ENCODE results near the gene DHX38. TPM values are rescaled to one million over a fixed set of nuclear protein-coding genes. Genes with fewer than 3 reads are reported as not detected.
"Not testable (repeated sequence)": the region's sequence is repeated elsewhere in the genome, so short reads cannot be mapped to it uniquely, and the experiment has no call there.

DHX38 gene
- 43.1 TPM for total RNA-seq
- long read RNA-seq, full-length matches to known transcripts, result 27 of 63 reads
- long read RNA-seq, partial matches to known transcripts, result 22 of 63 reads
- long read RNA-seq, other reads (novel, unspliced or antisense), result 14 of 63 reads

DNA sequence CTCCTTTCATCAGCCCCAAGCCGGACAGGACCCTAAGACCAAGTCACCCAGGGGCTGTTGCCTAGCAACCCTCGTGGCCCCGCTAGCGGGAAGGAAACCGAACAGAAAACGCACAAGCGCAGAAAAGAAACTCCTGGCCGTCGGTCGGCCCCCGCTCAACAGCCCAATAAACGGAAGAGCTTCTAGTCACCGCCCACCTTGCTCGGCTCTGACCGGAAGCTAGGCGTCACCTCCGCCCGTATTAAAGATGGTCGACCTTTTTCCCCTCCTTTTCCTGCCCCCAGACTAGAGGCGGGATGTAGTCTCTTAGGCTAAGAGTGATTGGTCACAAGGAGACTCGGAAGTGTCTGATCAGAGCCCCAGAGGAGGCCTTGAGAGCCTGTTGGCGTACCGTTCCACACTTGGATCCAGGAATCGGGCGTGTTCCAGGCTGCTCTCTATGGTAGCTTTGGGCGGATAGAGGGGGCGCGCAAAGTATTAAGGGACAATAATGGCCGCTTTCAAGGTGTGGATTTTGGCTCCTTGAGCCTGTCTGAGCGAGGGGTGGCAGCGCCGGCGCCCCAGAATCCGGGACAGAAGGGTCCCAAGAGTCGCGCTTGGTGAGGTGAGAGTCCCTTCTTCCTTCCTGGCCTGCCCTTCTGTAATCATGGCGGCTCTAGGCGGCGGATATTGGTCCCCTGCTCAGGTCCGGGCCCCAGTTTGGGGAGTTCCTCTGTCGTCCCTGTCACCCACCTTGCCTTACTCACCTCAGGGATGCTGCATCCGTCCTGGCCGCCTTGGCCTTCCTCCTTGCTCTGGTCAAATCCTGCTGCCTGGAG is at the start of gene DHX38, which contains the start of gene TXNL4B:
Gene DHX38 (plus strand): TSS at position 400 of the 818 bp plus-strand sequence. CDS start 2,311 bp downstream, outside the sequence.
Gene TXNL4B (minus strand): TSS at position 173 of the 818 bp plus-strand sequence. CDS start 2,871 bp downstream, outside the sequence.
- ATAC-seq (peak; percentile 99), DNase-seq (peak; percentile 93)
- intact Hi-C loops (cut with micrococcal nuclease), result no loop called here

GRCh38 chr16:72044296-72044695 is 49.4 kb upstream of the DHX38 start:
- no peak for ATAC-seq
- intact Hi-C loops (cut with micrococcal nuclease), result no loop called here
- no peak for DNase-seq

- intact Hi-C loops (cut with micrococcal nuclease), result no loop called here
- DNase-seq (no peak), ATAC-seq (no peak)
Observed at GRCh38 chr16:72044825-72045359, 48.8 kb upstream of the DHX38 start.

- DNase-seq, result no peak
- intact Hi-C loops (cut with micrococcal nuclease), result no loop called here
- no peak for ATAC-seq
Observed at GRCh38 chr16:72049110-72049509, 44.5 kb upstream of the DHX38 start.

DNA sequence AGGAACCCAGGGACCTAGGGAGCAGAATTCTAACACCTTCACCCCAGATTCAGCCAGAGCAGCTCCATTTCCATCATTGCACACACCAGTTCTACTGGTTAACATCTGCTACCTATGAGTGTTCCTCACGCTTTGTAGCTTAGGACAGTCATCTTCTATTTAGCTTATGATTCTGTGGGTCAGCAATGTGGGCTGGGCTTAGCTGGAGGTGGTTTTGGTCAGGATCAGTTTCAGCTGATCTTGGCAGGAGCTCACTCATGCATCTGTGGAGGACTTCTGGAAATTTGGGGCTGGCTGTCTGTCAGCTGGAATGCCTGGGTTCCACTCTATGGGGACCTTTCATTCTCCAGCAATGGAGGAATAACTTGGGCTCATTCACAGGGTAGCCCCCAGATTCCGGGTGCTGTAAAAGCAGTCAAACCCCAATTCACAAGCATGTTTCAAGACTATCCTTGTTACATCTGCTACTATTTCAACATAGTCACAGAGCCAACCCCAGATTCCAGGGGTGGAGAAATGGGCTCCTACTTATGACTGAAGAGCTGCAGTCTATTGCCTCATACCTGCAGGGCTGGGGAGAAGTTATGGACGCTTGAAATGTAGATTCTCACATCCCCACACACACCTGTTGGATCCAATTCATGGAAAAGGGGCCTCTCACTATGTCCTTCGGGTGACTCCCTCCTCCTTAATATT is 42.7 kb upstream of the DHX38 start:
- DNase-seq (no peak), ATAC-seq (peak; percentile 47)
- intact Hi-C loops (cut with micrococcal nuclease), result no loop called here

- no peak for DNase-seq
Observed at GRCh38 chr16:72051818-72052217, 41.8 kb upstream of the DHX38 start.

DNA sequence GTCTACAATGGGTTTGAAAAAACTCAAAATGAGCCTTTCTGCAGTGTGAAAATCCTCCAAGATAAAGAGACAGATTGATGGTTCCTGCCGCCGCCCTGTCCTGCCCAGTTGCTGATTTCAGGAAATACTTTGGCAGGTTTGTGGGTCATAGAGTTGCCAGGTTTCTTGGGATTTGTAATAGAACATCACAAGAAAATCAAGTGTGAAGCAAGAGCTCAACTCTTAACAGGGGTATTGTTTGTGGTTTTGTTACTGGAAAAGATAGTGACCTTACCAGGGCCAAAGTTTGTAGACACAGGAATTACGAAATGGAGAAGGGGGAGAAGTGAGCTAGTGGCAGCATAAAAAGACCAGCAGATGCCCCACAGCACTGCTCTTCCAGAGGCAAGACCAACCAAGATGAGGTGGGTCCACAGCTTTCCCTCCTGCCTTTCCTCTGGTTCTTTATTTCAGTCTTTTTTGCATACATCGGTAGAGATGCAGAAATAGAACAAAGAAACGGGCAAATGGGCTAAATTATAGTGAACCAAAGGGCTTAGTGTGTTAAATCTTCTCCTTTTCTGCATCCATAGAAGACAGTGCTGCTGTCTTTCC is 39.3 kb upstream of the DHX38 start, which contains the start of gene HP:
Gene HP (plus strand): TSS at position 252 of the 594 bp plus-strand sequence. CDS start 148 bp downstream, at position 400.
- intact Hi-C loops (cut with micrococcal nuclease); ATAC-seq; DNase-seq: not testable (repeated sequence)

More at GRCh38 chr16:72051818-72052217, 41.8 kb upstream of the DHX38 start:
- ATAC-seq, result peak; percentile 46
- intact Hi-C loops (cut with micrococcal nuclease), result no loop called here

DNA sequence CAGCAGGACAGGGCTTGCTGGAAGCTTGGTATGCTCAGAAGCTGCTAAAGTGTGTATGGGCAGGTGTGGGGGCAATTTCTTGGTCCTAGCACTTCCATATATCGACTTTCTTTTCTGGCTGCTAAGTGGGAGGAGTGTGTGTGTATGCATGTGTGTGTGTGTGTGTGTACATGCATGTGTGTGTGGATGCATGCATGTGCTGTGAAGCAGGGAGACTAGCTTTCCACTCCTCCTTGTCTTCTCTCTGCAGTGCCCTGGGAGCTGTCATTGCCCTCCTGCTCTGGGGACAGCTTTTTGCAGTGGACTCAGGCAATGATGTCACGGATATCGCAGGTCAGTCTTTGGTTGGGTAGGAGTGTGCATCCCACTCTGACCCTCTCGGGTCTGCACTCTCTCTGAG is 37.7 kb upstream of the DHX38 start:
- DNase-seq (no peak), ATAC-seq (no peak)
- intact Hi-C loops (cut with micrococcal nuclease), result no loop called here

DNA sequence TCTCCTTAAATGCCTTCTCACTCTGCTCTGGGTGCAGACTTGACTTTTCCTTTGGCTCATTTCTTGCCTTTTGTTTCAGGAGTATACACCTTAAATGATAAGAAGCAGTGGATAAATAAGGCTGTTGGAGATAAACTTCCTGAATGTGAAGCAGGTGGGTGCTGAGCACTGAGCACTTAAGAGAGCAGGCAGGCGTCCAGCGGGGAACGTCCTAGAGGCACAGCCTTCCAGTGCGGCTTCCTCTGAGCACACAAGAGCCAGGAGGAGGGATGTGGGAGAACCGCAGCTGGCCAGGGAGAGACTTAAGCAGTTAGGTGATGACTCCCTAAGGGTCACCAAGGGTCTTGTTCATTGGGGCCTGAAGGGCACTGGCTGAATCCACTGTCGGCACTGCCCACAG is 36.3 kb upstream of the DHX38 start:
- ATAC-seq, result peak; percentile 84

DNA sequence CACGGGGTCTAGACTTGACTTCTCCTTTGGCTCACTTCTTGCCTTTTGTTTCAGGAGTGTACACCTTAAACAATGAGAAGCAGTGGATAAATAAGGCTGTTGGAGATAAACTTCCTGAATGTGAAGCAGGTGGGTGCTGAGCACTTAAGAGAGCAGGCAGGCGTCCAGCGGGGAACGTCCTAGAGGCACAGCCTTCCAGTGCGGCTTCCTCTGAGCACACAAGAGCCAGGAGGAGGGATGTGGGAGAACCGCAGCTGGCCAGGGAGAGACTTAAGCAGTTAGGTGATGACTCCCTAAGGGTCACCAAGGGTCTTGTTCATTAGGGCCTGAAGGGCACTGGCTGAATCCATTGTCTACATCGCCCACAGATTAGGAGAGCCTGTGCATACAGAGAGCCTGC is 34.6 kb upstream of the DHX38 start:
- DNase-seq; intact Hi-C loops (cut with micrococcal nuclease): not testable (repeated sequence)
- peak; percentile 54 for ATAC-seq

More for the DNA sequence above, 36.3 kb upstream of the DHX38 start:
- DNase-seq; intact Hi-C loops (cut with micrococcal nuclease): not testable (repeated sequence)

- intact Hi-C loops (cut with micrococcal nuclease), result no loop called here
- ATAC-seq (no peak), DNase-seq (no peak)
Observed at GRCh38 chr16:72060405-72060804, 33.2 kb upstream of the DHX38 start.

DNA sequence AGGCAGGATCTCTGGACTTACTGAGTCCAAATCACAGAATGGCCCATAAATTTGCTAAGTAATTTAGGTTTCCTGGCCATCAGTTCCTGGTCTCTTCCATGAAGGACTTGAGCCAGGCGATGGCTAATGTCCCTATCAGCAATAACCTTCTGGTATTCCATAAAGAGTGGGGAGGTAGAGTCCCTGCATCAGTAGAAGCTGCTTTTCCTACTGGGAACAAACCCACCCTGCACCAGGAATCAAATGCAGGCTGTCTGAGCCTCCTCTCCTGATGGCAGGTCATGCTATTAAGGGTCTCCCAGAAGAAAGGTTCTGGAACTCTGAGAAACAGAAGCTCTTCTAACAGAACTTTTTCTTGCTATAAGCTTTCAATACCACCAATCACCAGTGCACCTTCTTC is 32.1 kb upstream of the DHX38 start:
- intact Hi-C loops (cut with micrococcal nuclease), result no loop called here
- no peak for ATAC-seq
- no peak for DNase-seq

DNA sequence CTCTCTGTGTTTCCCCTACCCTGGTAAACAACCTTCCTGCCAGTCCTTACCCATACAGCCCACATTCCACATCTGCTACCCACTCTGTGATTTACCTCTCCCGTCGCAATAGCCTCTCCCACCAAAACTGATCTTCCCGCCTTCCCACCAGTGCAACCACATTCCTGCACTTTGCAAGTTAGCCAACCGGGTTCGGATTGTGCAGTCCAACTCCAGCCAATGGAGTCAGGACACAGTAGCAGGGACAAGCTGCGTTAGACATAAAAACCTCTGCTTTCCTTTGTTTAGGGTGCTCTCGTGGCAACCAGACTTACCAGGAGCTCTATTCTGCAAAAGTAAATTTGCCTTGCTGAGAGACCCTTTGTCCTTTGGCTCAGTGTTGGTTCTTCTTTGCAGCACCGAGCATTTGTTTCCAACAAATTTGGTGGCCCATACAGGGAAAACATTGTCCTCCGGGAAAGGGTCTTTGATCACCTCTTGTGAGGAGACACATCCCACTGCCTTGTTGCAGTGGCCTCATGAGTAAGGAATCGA is 29.2 kb upstream of the DHX38 start:
- intact Hi-C loops (cut with micrococcal nuclease), result no loop called here
- DNase-seq, result no peak
- no peak for ATAC-seq

DNA sequence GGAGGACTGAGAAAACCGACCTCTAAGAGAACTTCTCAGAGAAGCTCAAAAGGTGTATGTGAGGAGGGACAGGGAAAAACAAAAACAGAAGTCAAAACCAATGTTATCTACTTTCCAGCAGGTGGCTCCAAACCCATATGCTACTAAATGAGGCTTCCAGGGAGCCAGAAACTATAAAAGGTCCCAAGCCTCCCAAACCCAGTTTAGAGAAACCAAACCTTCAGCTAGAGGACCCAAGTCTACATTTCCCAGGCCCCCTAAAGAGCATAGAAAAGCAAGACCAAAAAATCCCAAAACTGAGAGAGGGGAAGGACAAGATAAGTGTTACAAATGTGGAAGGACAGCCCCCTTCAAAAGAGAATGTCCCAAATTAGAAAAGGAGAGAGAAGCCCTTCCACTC is 26.9 kb upstream of the DHX38 start:
- DNase-seq, result no peak
- intact Hi-C loops (cut with micrococcal nuclease), result loop anchor here (2.0 kb wide), 1 partner anchor 32 kb away; no protein-coding TSS in a partner anchor
- ATAC-seq, result peak; percentile 60

- intact Hi-C loops (cut with micrococcal nuclease), result no loop called here
- DNase-seq, result no peak
- no peak for ATAC-seq
Observed at GRCh38 chr16:72068930-72069329, 24.7 kb upstream of the DHX38 start.

GRCh38 chr16:72072514-72073342 is 20.9 kb upstream of the DHX38 start:
- no peak for DNase-seq
- peak; percentile 70 for ATAC-seq
- intact Hi-C loops (cut with micrococcal nuclease), result no loop called here

DNA sequence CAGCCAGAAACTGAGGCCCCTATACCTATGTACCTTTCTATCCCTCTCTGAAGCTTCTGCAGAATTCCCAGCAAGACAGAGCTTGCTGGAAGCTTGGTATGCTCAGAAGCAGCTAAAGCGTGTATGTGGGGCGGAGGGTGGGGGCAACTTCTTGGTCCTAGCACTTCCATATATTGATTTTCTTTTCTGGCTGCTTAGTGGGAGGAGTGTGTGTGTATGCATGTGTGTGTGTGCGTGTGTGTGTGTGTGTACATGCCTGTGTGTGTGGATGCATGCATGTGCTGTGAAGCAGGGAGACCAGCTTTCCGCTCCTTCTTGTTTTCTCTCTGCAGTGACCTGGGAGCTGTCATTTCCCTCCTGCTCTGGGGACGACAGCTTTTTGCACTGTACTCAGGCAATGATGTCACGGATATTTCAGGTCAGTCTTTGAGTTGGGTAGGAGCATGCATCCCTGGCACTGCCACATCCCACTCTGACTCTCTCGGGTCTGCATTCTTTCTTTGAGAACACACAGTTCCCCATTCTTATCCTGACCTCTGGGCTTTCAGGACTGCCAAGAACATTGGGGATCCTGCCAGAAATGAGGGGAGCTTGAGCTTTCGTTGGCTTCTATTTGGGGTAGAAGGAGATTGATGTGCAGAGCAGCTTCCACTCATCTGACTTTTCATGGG is 20.0 kb upstream of the DHX38 start:
- DNase-seq (peak; percentile 70), ATAC-seq (peak; percentile 93)
- intact Hi-C loops (cut with micrococcal nuclease), result no loop called here

GRCh38 chr16:72075067-72075466 is 18.6 kb upstream of the DHX38 start:
- ATAC-seq, result peak; percentile 68
- DNase-seq; intact Hi-C loops (cut with micrococcal nuclease): not testable (repeated sequence)
